HG03064 (cell line): ENCODE data around the gene CUEDC1.
"Not testable (repeated sequence)": the region's sequence is repeated elsewhere in the genome, so short reads cannot be mapped to it uniquely, and the experiment has no call there.

ENCODE experiments used
- ATAC-seq: cut with Tn5 transposase; IDR thresholded peaks from one replicate; pipeline ENCODE4 v1.9.1; 2021; ENCODE audit warnings: low read depth; ENCODE audit not compliant: unreplicated experiment

The CUEDC1 gene

DNA sequence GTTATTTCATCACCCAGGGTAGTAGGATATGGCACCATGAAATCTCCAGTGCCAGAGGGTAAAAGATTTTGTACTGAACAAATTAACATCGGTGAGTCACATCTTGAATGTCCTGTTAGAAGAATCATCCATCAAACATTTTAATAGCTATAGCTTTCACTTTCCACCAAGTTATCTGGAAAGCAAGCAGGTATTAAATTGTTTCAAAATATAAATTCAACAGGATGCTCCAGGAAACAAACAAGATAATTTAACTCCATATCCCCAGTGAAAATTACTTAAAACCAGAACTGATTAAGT is 30.4 kb upstream of the CUEDC1 start:
- no peak for ATAC-seq

- ATAC-seq, result no peak
These were observed 29.9 kb upstream of the CUEDC1 start for GRCh38 chr17:57984936-57985674.

- ATAC-seq, result no peak
These were observed 29.2 kb upstream of the CUEDC1 start for GRCh38 chr17:57984261-57984890.

DNA sequence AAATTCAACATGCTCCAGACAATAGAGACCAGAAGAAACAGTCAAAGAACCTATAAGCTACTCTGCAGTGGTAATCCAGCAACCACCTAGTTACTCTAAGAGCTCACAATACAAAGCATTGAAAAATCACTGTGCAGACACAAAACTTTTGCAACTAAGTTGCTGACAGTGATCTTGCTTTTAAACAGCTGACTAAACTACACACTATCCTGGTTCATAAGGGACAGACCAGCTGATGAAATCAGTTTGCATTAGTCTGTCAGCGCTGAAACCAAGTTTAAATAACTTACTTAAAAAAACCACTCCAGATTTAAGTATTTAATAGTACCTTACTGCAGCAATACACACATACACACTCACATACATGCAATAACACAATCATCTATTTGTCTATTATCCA is 28.2 kb upstream of the CUEDC1 start:
- ATAC-seq, result no peak

DNA sequence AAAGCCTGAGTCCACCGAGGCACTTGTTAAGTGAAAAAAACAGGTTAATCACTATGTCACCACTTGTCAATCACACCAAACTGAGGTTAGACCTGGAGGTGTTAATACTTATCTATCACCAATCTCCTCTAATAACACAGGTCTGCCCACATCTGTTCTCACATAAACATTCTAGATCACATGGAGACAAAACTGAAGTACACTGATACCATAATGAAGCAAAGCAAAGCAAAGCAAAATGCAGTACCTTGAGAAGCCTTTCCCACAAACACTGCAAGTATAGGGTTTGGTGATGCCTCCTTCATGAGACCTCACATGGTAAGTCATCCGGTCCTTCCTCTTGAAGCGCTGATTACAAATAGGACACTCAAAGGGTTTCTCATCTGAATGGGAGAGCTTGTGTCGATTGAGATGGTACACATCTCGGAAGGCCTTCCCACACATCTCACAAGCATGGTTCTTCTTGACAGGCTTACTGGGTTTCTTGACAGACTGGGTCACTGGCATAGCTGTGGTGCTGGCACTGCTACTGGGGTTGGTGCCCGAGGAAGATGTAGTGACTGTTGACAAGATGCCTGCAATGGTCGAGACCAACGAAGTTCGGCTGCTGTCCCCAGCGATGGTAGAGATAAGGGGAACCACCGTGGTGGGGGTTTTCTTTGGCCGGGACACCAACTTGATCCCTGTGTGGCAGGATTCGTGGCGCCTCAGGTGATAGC is 27.4 kb upstream of the CUEDC1 start:
- no peak for ATAC-seq

DNA sequence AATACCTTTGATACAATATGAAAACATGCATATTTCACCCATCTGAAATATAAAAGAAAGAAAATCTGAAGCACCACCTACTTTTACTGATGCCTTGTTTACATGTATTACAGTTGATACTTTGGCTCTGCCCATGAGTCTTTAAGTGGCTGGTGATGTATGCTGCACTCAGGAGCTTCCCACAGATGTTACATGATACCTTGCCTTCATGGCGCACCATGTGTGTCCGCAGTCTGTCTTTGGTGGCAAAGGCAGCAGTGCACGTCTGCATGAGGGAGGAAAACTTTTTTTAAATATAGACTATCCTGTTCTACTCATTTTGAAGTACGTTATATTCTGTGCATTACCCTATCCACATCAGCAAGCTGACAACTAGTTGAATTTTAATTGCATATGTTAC is 25.3 kb upstream of the CUEDC1 start:
- ATAC-seq, result no peak

DNA sequence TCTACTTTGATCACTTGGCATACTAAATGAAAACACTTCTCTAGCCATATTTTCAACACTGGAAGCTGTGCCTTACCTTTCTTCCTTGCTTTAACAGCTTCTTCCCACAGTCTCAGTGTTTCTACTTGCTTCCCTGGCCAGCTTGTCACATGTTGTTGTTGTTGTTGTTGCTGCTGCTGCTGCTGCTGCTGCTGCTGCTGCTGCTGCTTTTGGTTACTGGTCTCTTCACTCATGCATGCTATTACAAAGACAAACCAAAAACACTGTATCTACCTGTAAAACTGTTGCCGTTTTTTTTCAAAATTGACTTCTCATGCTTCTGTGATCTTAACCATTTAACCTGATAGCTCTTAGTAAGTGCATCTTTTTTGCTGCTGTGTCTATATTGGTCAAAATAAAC is 23.9 kb upstream of the CUEDC1 start:
- ATAC-seq, result no peak

DNA sequence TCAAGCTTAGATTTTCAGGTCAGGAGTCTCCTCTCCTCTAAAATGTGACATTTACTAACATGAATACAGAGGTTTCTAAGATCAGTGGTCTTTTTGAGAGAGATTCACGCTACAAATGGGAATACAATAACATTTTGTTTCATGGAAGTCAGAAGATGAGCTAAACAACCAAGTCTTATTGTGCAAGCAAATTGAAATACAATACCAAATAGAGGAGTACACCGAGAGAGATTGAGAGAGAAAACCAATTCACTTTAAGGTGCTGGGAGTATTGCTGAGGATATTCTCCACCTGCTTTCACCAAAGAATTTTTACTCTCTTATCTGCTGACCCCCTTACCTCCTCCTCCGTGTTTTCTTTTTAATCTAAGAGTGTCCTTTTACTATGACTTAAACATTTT is 21.4 kb upstream of the CUEDC1 start:
- no peak for ATAC-seq

DNA sequence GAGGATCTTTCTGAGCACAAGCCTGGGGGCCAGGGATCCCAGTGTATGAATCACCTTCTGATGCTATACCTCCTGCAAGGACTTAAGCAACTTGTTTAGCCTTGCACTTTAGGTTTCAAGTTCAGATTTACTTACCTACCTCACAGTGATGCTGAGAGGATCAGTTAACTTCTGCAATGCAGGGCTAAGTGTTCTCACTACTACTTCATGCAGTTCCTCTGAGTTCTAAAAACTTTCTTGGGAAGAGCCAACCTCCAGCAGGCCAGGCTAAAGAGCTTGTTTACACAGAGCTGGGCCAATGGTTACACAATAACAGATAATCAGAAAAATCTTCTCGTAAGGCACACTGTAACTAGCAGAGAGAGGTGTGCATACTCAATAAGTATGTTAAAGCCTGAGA is 19.8 kb upstream of the CUEDC1 start:
- no peak for ATAC-seq

- not testable (repeated sequence) for ATAC-seq
These were observed 19.0 kb upstream of the CUEDC1 start for GRCh38 chr17:57974053-57974824.

DNA sequence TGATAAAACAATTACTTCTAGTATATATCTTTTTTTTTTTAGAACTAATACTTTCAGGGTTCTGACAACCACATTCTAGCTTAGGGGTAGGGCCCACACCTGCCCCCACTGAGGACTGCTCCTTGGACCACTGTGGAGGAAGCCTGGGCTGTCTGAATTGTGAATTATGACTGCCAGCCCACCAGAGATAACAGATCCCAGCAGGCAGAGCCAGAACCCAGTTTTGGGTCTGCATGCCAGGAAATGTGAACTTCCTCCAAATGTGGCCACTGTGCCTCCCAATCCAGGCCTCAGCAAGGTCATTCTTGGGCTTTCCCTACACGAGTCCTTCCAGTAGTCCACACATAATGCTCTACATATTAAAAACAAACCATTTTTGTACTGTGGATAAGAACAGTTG is 16.9 kb upstream of the CUEDC1 start:
- no peak for ATAC-seq

GRCh38 chr17:57971572-57971971 is 16.4 kb upstream of the CUEDC1 start:
- ATAC-seq, result no peak

DNA sequence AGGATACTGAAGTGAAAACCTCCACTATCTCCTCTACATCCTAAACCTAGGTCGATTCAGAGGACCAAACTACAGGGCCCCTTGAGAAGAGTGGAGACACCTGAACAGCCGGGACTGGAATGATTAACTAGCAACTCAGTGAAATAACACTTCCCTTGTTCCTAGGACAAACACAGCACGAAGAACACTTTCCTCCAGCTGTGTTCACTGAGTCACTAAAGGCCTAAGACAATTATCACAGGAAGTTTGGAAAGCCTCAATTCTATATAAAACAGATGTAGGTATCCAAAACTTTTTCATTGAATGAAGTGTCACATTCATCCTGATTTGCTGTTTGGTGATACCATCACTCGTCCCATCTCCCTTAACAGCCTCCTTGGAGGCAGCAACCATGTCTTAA is 15.5 kb upstream of the CUEDC1 start:
- ATAC-seq, result no peak

GRCh38 chr17:57968456-57968855 is 13.2 kb upstream of the CUEDC1 start:
- ATAC-seq, result no peak

GRCh38 chr17:57966875-57967274 is 11.7 kb upstream of the CUEDC1 start:
- no peak for ATAC-seq

DNA sequence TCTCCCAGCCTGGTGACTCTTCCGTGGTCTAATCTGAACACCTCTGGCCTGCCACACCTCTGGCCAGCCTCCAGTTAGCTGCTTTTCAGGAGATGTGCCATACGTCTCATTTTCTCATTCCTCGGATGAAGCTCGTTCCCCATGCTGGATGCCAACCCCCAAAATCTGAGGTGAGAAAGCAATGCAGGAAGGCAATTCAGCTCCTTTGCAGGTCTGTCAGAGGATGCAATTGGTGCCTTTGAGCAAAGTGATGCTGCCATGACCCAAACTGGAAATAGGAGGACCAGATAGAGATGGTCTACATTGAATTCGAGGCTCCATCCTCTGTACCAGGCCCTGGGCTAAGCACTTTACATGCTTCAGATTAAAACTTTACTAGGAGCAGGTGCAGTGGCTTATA is 11.0 kb upstream of the CUEDC1 start:
- ATAC-seq, result no peak

GRCh38 chr17:57965521-57966160 is 10.4 kb upstream of the CUEDC1 start:
- no peak for ATAC-seq

DNA sequence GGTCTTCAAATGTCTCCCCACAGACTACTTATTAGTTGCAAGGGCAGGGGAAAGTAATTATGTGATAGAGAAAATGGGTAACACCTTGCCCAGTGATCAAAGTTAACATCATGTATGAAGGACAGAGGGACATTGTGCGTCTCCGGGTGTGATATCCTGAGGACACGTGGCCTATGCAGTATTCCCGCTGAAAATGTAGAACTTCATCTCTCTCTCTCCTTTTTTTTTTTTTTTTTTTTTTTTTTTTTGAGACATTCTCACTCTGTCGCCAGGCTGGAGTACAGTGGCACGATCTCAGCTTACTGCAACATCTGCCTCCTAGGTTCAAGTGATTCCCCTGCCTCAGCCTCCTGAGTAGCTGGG is 7.9 kb upstream of the CUEDC1 start:
- no peak for ATAC-seq

DNA sequence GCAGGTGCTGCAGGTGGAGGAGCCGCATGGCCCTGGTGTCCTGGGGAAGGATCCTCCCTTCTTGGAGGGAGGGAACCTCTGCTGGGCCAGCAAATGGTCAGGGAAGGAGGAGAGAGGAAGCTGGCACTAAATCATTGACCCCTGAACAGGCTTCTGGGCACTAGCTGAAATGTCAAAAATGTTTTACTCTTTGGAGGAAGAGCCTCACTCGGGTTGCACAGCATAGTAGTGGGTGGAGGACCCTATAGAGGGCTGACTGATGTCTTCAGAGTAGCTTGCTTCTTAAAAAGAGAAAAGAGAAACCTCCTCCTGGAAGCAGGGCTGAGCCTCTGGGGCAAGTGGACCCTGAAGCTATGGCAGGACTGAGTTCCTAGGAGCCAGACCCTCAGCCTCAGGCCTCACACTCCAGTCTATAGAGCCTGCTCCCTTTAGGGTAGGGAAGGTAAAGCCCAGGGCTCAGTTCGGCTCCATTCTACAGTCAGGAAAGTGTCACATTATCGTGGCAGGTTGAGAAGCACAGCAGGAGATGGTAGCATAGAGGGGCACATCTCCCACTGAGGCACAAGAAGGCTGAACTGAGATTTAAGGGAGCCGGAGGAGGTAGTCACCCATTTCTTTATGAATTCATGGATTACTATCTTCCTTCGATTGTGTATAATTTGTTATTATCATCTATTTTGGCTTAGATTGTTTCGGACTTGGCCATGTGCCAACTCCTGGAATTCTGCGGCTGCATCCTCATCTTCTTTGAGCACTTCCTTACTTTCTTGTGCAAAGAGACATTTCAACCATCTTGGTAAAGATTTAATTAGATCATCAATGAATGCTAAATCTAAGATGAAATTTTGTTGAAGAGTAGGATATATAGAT is 7.3 kb upstream of the CUEDC1 start:
- ATAC-seq, result no peak

DNA sequence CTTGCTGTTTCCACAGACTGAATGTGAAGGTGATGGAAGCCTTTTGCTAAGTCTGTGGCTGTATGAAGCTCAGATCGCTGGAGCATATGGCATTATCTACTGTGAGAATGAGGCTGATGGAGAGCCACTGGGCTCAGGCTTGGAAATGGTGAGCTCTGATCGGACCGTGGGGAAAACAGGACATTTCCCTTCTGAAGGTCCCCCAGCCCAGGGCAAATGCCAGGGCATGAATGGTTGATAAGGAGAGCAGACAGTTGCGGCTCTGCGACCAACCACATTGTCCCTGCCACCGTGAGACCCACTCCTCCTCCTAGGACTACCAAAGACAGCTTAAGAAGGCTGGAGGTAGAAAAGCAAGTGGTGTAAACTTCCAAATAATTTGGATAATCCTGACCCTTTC is 4.7 kb upstream of the CUEDC1 start:
- ATAC-seq, result no peak
